ENCODE results near the gene LDLRAD4. TPM values are rescaled to one million over a fixed set of nuclear protein-coding genes. Genes with fewer than 3 reads are reported as not detected.

Gene LDLRAD4
- total and polyA plus RNA-seq, 2 experiments from 2014 or later: 0.73 to 1.9 TPM

DNA sequence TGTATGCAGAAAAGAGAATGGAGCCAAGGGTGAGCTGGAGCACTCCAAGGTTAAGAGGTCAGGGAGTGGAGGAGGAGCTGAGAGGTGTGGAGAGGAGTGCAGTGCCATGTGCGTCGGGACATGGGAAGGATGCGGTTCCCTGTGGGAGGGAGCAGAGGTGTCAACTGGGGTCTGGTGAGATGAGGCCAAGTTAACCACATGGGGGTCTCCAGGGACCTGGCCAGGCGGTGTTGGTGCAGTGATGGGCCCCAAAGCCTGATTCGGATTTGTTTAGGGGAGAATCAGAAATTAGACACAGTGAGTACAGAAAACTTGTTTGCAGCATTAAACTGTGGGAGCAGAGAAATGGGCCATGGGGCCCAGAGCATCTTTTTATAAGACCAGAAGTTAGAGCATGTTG is 210.5 kb downstream of the LDLRAD4 start:
- H3K27me3 ChIP-seq (ENCODE audit: insufficient read depth): no peaks in the 10 kb centered on the region
- no peak for DNase-seq (ENCODE audit: low spot score)
- no peaks in the 10 kb centered on the region for H4K20me1 ChIP-seq (replicated peaks; ENCODE audit: insufficient read depth)
- Mint-ChIP-seq H3K27ac (no peak overlapping the region), H3K27me3 (ENCODE audit: insufficient read depth, low read depth, poor library complexity) (no peaks in the 10 kb centered on the region), H3K36me3 (ENCODE audit: low read depth) (no peaks in the 10 kb centered on the region), H3K4me3 (no peak overlapping the region), H3K4me1 (peaks cover 21% of the 10 kb centered on the region), H3K9me3 (no peaks in the 10 kb centered on the region)
- H3K4me2 ChIP-seq: no peak overlapping the region
- H3K36me3 ChIP-seq (ENCODE audit: insufficient read depth): no peaks in the 10 kb centered on the region
- H3F3A ChIP-seq (replicated peaks; ENCODE audit: low read depth): no peaks in the 10 kb centered on the region
- H3K4me1 ChIP-seq (ENCODE audit: insufficient read depth): no peaks in the 10 kb centered on the region
- no peak overlapping the region for H3K4me3 ChIP-seq
- ATAC-seq: no peak
- TF ChIP-seq POLR2AphosphoS5 (IDR thresholded peaks at IDR 0.05; ENCODE audit: low read depth) (no peak), JUNB (IDR thresholded peaks at IDR 0.05; ENCODE audit: unreplicated experiment) (no peak), EZH2phosphoT487 (IDR thresholded peaks at IDR 0.05; ENCODE audit: unreplicated experiment) (no peak)
- TF ChIP-seq, protein P1, sequence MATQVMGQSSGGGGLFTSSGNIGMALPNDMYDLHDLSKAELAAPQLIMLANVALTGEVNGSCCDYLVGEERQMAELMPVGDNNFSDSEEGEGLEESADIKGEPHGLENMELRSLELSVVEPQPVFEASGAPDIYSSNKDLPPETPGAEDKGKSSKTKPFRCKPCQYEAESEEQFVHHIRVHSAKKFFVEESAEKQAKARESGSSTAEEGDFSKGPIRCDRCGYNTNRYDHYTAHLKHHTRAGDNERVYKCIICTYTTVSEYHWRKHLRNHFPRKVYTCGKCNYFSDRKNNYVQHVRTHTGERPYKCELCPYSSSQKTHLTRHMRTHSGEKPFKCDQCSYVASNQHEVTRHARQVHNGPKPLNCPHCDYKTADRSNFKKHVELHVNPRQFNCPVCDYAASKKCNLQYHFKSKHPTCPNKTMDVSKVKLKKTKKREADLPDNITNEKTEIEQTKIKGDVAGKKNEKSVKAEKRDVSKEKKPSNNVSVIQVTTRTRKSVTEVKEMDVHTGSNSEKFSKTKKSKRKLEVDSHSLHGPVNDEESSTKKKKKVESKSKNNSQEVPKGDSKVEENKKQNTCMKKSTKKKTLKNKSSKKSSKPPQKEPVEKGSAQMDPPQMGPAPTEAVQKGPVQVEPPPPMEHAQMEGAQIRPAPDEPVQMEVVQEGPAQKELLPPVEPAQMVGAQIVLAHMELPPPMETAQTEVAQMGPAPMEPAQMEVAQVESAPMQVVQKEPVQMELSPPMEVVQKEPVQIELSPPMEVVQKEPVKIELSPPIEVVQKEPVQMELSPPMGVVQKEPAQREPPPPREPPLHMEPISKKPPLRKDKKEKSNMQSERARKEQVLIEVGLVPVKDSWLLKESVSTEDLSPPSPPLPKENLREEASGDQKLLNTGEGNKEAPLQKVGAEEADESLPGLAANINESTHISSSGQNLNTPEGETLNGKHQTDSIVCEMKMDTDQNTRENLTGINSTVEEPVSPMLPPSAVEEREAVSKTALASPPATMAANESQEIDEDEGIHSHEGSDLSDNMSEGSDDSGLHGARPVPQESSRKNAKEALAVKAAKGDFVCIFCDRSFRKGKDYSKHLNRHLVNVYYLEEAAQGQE (IDR thresholded peaks at IDR 0.05; ENCODE audit: unreplicated experiment): no peak
- TF ChIP-seq, protein P2, sequence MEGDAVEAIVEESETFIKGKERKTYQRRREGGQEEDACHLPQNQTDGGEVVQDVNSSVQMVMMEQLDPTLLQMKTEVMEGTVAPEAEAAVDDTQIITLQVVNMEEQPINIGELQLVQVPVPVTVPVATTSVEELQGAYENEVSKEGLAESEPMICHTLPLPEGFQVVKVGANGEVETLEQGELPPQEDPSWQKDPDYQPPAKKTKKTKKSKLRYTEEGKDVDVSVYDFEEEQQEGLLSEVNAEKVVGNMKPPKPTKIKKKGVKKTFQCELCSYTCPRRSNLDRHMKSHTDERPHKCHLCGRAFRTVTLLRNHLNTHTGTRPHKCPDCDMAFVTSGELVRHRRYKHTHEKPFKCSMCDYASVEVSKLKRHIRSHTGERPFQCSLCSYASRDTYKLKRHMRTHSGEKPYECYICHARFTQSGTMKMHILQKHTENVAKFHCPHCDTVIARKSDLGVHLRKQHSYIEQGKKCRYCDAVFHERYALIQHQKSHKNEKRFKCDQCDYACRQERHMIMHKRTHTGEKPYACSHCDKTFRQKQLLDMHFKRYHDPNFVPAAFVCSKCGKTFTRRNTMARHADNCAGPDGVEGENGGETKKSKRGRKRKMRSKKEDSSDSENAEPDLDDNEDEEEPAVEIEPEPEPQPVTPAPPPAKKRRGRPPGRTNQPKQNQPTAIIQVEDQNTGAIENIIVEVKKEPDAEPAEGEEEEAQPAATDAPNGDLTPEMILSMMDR (conservative IDR thresholded peaks at IDR 0.05; ENCODE audit: low read depth in 2 of 2): no peak
- TF ChIP-seq, protein P3, sequence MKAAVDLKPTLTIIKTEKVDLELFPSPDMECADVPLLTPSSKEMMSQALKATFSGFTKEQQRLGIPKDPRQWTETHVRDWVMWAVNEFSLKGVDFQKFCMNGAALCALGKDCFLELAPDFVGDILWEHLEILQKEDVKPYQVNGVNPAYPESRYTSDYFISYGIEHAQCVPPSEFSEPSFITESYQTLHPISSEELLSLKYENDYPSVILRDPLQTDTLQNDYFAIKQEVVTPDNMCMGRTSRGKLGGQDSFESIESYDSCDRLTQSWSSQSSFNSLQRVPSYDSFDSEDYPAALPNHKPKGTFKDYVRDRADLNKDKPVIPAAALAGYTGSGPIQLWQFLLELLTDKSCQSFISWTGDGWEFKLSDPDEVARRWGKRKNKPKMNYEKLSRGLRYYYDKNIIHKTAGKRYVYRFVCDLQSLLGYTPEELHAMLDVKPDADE (IDR thresholded peaks at IDR 0.05): no peak
- no peaks in the 10 kb centered on the region for H3K79me2 ChIP-seq (replicated peaks; ENCODE audit: insufficient read depth)
- no peak overlapping the region for H2AFZ ChIP-seq
- no peak overlapping the region for H3K27ac ChIP-seq (ENCODE audit: low read depth)
- H3K9me2 ChIP-seq (ENCODE audit: insufficient read depth): no peaks in the 10 kb centered on the region

DNA sequence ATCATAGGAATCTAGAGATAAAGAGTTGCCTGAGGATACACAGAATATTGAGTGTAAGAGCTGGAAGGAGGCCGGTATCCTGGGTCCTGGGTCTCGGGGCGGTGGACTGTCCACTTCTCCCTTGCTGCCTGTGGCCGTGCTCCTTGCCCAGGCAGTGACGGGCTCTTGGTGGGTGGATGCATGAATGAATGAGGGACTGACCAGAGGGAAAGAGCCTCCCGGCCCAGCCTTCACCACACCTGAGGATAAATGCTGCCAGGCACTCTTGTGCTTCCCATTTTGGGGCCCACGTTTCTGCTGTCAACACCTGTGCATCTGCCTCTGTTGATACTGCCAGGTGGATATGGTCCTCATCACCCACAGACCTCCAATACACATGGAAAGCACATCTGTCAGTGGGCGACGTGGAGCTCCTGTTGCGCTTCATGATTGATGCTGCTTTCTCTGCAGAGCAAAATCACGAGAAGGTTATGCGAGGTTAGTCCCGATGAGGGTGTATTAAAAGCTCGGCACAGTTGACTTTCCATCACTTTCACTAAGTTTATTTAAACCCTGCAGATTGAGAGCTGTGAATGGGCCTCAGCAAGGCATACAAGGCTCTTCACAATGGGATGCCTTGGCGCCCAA is 211.4 kb downstream of the LDLRAD4 start:
- Histone ChIP-seq H3K79me2 (replicated peaks; ENCODE audit: insufficient read depth) (no peaks in the 10 kb centered on the region), H3K4me1 (ENCODE audit: insufficient read depth) (no peaks in the 10 kb centered on the region), H3K4me2 (no peak overlapping the region), H3K4me3 (no peak overlapping the region), H3F3A (replicated peaks; ENCODE audit: low read depth) (no peaks in the 10 kb centered on the region), H4K20me1 (replicated peaks; ENCODE audit: insufficient read depth) (no peaks in the 10 kb centered on the region), H2AFZ (no peak overlapping the region), H3K36me3 (ENCODE audit: insufficient read depth) (no peaks in the 10 kb centered on the region), H3K27ac (ENCODE audit: low read depth) (no peak overlapping the region), H3K27me3 (ENCODE audit: insufficient read depth) (no peaks in the 10 kb centered on the region), H3K9me2 (ENCODE audit: insufficient read depth) (no peaks in the 10 kb centered on the region)
- Mint-ChIP-seq H3K9me3 (no peaks in the 10 kb centered on the region), H3K4me1 (peaks cover 21% of the 10 kb centered on the region), H3K36me3 (ENCODE audit: low read depth) (no peaks in the 10 kb centered on the region), H3K4me3 (no peak overlapping the region), H3K27ac (no peak overlapping the region), H3K27me3 (ENCODE audit: insufficient read depth, low read depth, poor library complexity) (no peaks in the 10 kb centered on the region)
- ATAC-seq (no peak), DNase-seq (ENCODE audit: low spot score) (no peak)
- TF ChIP-seq, protein P3 (IDR thresholded peaks at IDR 0.05): no peak

All from GM23338 (cell line).